Erythroblast (primary cell): ENCODE data around the gene SLC48A1.

Experiments used
- GATA1 ChIP-seq: IDR thresholded peaks from 2 replicates; pipeline ENCODE4 v1.6.1; 2011; ENCODE audit warnings: low read depth, mild to moderate bottlenecking, control low read depth, low read length, moderate library complexity
- POLR2A ChIP-seq: IDR thresholded peaks from 2 replicates; pipeline ENCODE4 v1.6.1; 2011; ENCODE audit warnings: mild to moderate bottlenecking, low read length

- no peak for TF ChIP-seq POLR2A
- TF ChIP-seq GATA1, result no peak
These were observed 28.3 kb downstream of the SLC48A1 start for GRCh38 chr12:47801170-47801903.
